A549 (cell line): ENCODE data around the gene CD46. TPM values are rescaled to one million over a fixed set of nuclear protein-coding genes. Genes with fewer than 3 reads are reported as not detected.

Experiments used
- ATAC-seq, 2 experiments: fragments of 200-7000 bp in 1 of 2; fragments of >200 bp in 1 of 2; cut with Nextera tagmentation in 1 of 2; cut with Tn5 transposase in 1 of 2; 3 replicates each; pipeline versions ENCODE4 v1.8.0 to v1.9.1; 2018 to 2020; ENCODE audit warnings: mild to moderate bottlenecking in 1 of 2, moderate library complexity in 1 of 2
- CTCF ChIA-PET: fragments of 300-600 bp; sonication (Branson Sonifier 250); formaldehyde crosslinking; extraction: SDS; loops from one replicate; lab custom pipeline; 2021; ENCODE audit warnings: antibody characterized with exemption, inconsistent platforms; lab: Yijun Ruan, JAX
- POLR2A ChIA-PET: fragments of 350-600 bp; formaldehyde crosslinking; extraction: SDS; loops from one replicate; lab custom pipeline; 2021; ENCODE audit warnings: antibody characterized with exemption, inconsistent platforms; lab: Yijun Ruan, JAX
- DNase-seq, 2 experiments: peaks; one replicate each; pipeline versions ENCODE4 v3.0.0 to v3.0.0-alpha.2; 2011 to 2016; ENCODE audit warnings: low read depth in 1 of 2, low spot score in 1 of 2
- FAIRE-seq: peaks from 2 replicates; lab custom pipeline; 2011; peaks lifted over from hg19 to GRCh38; lab: Jason Lieb, UNC
- H3K27ac ChIP-seq, 2 experiments: fragments of >200 bp; sonication (Bioruptor Twin); formaldehyde crosslinking; 3 replicates each; pipeline ENCODE4 v1.5.1; 2016 to 2017
- H3K4me1 ChIP-seq: fragments of >200 bp; sonication (Bioruptor Twin); formaldehyde crosslinking; 3 replicates; pipeline ENCODE4 v1.6.1; 2016
- H3K4me2 ChIP-seq: fragments of >200 bp; sonication (Bioruptor Twin); formaldehyde crosslinking; 3 replicates; pipeline ENCODE4 v1.6.1; 2016
- H3K4me3 ChIP-seq: fragments of >200 bp; sonication (Bioruptor Twin); formaldehyde crosslinking; 3 replicates; pipeline ENCODE4 v1.5.1; 2016
- H3K9me3 ChIP-seq: fragments of >200 bp; sonication (Bioruptor Twin); formaldehyde crosslinking; 3 replicates; pipeline ENCODE4 v1.6.1; 2016
- BHLHE40 ChIP-seq: IDR thresholded peaks from 2 replicates; pipeline ENCODE4 v1.6.1; 2012; ENCODE audit warnings: low read depth, low read length, inconsistent platforms
- CEBPB ChIP-seq, 2 experiments: fragments of >200 bp in 1 of 2; sonication (Bioruptor Twin) in 1 of 2; formaldehyde crosslinking in 1 of 2; IDR thresholded peaks; 2 replicates each; pipeline ENCODE4 v1.6.1; 2012 to 2016
- CHD2 ChIP-seq: fragments of 150-350 bp; IDR thresholded peaks from 2 replicates; pipeline ENCODE4 v1.6.1; 2014; ENCODE audit warnings: low read length; ENCODE audit not compliant: partially characterized antibody
- CHD4 ChIP-seq: fragments of 200-600 bp; sonication (generic); IDR thresholded peaks from 2 replicates; pipeline ENCODE4 v1.6.1; 2016; ENCODE audit warnings: antibody characterized with exemption, mild to moderate bottlenecking, borderline replicate concordance
- ELK1 ChIP-seq: fragments of 150-350 bp; IDR thresholded peaks from 2 replicates; pipeline ENCODE4 v1.6.1; 2014; ENCODE audit warnings: low read depth, mild to moderate bottlenecking, low read length
- GATA3 ChIP-seq: IDR thresholded peaks from 2 replicates; pipeline ENCODE4 v1.6.1; 2012; ENCODE audit warnings: borderline replicate concordance
- HES2 ChIP-seq: fragments of >200 bp; sonication (Bioruptor Twin); formaldehyde crosslinking; IDR thresholded peaks from 2 replicates; pipeline ENCODE4 v1.6.1; 2016
- HMGXB4 ChIP-seq: fragments of 250-450 bp; sonication (Bioruptor Pico); IDR thresholded peaks from 2 replicates; pipeline ENCODE4 v1.5.0; 2021; ENCODE audit warnings: mild to moderate bottlenecking, moderate library complexity, borderline replicate concordance
- HOXA7 ChIP-seq: fragments of 250-450 bp; sonication (Bioruptor Pico); IDR thresholded peaks from 2 replicates; pipeline ENCODE4 v1.5.0; 2020; ENCODE audit warnings: mild to moderate bottlenecking, moderate library complexity
- MYC ChIP-seq: IDR thresholded peaks from 2 replicates; pipeline ENCODE4 v1.6.1; 2012; ENCODE audit warnings: mild to moderate bottlenecking, inconsistent platforms, low read length, improper control_type of control experiment, borderline replicate concordance
- NR3C1 ChIP-seq: fragments of >200 bp; sonication (Bioruptor Twin); formaldehyde crosslinking; IDR thresholded peaks from 3 replicates; pipeline ENCODE4 v1.6.1; 2017
- PBX3 ChIP-seq: IDR thresholded peaks from 2 replicates; pipeline ENCODE4 v1.6.1; 2012
- REST ChIP-seq: fragments of 200-600 bp; sonication (generic); IDR thresholded peaks from 2 replicates; pipeline ENCODE4 v1.6.1; 2016; ENCODE audit warnings: antibody characterized with exemption, mild to moderate bottlenecking, moderate library complexity
- RFX5 ChIP-seq: fragments of 450-650 bp; IDR thresholded peaks from 2 replicates; pipeline ENCODE4 v1.7.1; 2014; ENCODE audit warnings: antibody characterized with exemption, mild to moderate bottlenecking, moderate library complexity
- RNF2 ChIP-seq: fragments of 200-600 bp; sonication (generic); IDR thresholded peaks from 2 replicates; pipeline ENCODE4 v1.6.1; 2016; ENCODE audit warnings: low read depth, mild to moderate bottlenecking, antibody characterized with exemption, moderate library complexity, borderline replicate concordance
- SMC3 ChIP-seq: fragments of >200 bp; sonication (Bioruptor Twin); formaldehyde crosslinking; IDR thresholded peaks from 3 replicates; pipeline ENCODE4 v1.6.1; 2018; ENCODE audit warnings: inconsistent platforms
- TFCP2L1 ChIP-seq: fragments of 250-450 bp; sonication (Bioruptor Pico); IDR thresholded peaks from 2 replicates; pipeline ENCODE4 v1.5.0; 2021; ENCODE audit warnings: mild to moderate bottlenecking
- TP53 ChIP-seq: fragments of 250-450 bp; sonication (Bioruptor Pico); IDR thresholded peaks from 2 replicates; pipeline ENCODE4 v1.5.0; 2021; ENCODE audit warnings: mild to moderate bottlenecking, moderate library complexity
- USF2 ChIP-seq: fragments of 450-650 bp; IDR thresholded peaks from 2 replicates; pipeline ENCODE4 v1.6.1; 2014; ENCODE audit warnings: antibody characterized with exemption
- ZC3H11A ChIP-seq: fragments of 450-650 bp; IDR thresholded peaks from 2 replicates; pipeline ENCODE4 v1.6.1; 2014; ENCODE audit warnings: antibody characterized with exemption, mild to moderate bottlenecking
- WGBS: methylation state at CpG from one replicate; pipeline ENCODE4 v1.1.6; 2017; ENCODE audit errors: missing lambda C conversion rate; 5-methylcytosine and 5-hydroxymethylcytosine counted together
- polyA plus RNA-seq, 4 experiments: library from polyadenylated mRNA; depleted of rRNA in 3 of 4; stranded (reverse); fragments of >200 nt; fragmentation: RNase III in 1 of 4; extraction: RNeasy Plus Mini Kit Qiagen cat#74134 plus additional on column Dnase treatment in 1 of 4; gene quantifications; 2 replicates in 3 of 4; 3 replicates in 1 of 4; pipeline ENCODE4 v1.2.3, GENCODE V29; 2011 to 2017

Gene CD46
- polyA plus RNA-seq, 2 of the 4 experiments (the other 2 are of a cell fraction), result 142 to 239 TPM

GRCh38 chr1:207841901-207842300 is 90.0 kb downstream of the CD46 start:
- 92% methylated on average over 4 of the region's 4 CpGs for WGBS
- Histone ChIP-seq H3K4me2 (no peak overlapping the region), H3K4me3 (no peak overlapping the region), H3K9me3 (no peaks in the 10 kb centered on the region), H3K27ac (no peak overlapping the region), H3K4me1 (no peaks in the 10 kb centered on the region)
- ATAC-seq (no peak), DNase-seq (no peak), FAIRE-seq (no peak)
- ChIA-PET POLR2A (no interaction called here), CTCF (interaction anchor here (0.9 to 2.5 kb wide), 6 partner anchors 13 to 34 kb away, joined by 3 to 9 read pairs (median 4); no protein-coding TSS in a partner anchor)
- TF ChIP-seq ZC3H11A, result no peak
- no peak for TF ChIP-seq CHD2
- TF ChIP-seq TP53 (CRISPR knock-in tag), result no peak
- no peak for TF ChIP-seq TFCP2L1 (CRISPR knock-in tag)
- no peak for TF ChIP-seq HMGXB4 (CRISPR knock-in tag)
- TF ChIP-seq HES2, result no peak
- TF ChIP-seq SMC3, result no peak
- no peak for TF ChIP-seq RFX5
- TF ChIP-seq RNF2, result no peak
- TF ChIP-seq MYC, result no peak
- TF ChIP-seq HOXA7 (CRISPR knock-in tag), result no peak
- no peak for TF ChIP-seq PBX3

GRCh38 chr1:207842506-207842905 is 90.7 kb downstream of the CD46 start:
- no peak overlapping the region for H3K27ac ChIP-seq
- ChIA-PET CTCF (interaction anchor here (0.9 to 2.0 kb wide), 5 partner anchors 13 to 34 kb away, joined by 3 to 8 read pairs (median 5); no protein-coding TSS in a partner anchor), POLR2A (no interaction called here)
- H3K4me1 ChIP-seq, result no peaks in the 10 kb centered on the region; the same call in 2 of the 3 replicates
- H3K4me2 ChIP-seq, result no peak overlapping the region
- no peaks in the 10 kb centered on the region for H3K9me3 ChIP-seq
- no peak for ATAC-seq
- TF ChIP-seq HOXA7 (CRISPR knock-in tag) (no peak), REST (no peak)
- WGBS, result 87% methylated on average over 6 of the region's 6 CpGs
- no peak overlapping the region for H3K4me3 ChIP-seq
- no peak for FAIRE-seq
- DNase-seq, result no peak

- DNase-seq, result no peak
- CTCF ChIA-PET, result no interaction called here
- POLR2A ChIA-PET, result no interaction called here
- peaks cover 17% of the 10 kb centered on the region for H3K4me1 ChIP-seq
- no peak for TF ChIP-seq TFCP2L1 (CRISPR knock-in tag)
- TF ChIP-seq NR3C1, result no peak
- no peak for TF ChIP-seq BHLHE40
- peak in 1 of 2 experiments; percentile 23; a peak in 1 of 4 replicates for TF ChIP-seq CEBPB (IDR thresholded peaks at IDR 0.05)
- no peak for TF ChIP-seq PBX3
- no peak for TF ChIP-seq CHD4
- TF ChIP-seq USF2, result no peak
- no peak for TF ChIP-seq ELK1
- no peak for TF ChIP-seq GATA3
- TF ChIP-seq, all 56 proteins: peak for 1
- Histone ChIP-seq H3K9me3 (no peaks in the 10 kb centered on the region), H3K4me3 (no peak overlapping the region), H3K4me2 (no peak overlapping the region), H3K27ac (no peak overlapping the region)
- 84% methylated on average over 2 of the region's 2 CpGs for WGBS
- FAIRE-seq (no peak), ATAC-seq (no peak)
These were observed 92.5 kb downstream of the CD46 start for GRCh38 chr1:207844371-207844770.
